ENCODE measurements around the gene DEPDC1B. TPM values are rescaled to one million over a fixed set of nuclear protein-coding genes. Genes with fewer than 3 reads are reported as not detected.

The DEPDC1B gene
- total and polyA plus RNA-seq, 2 experiments from 2014 or later = 9.0 to 27.5 TPM

- no peaks in the 10 kb centered on the region for H3K27me3 ChIP-seq
- no peak overlapping the region for H2AFZ ChIP-seq
- no peak for TF ChIP-seq EZH2phosphoT487 (IDR thresholded peaks at IDR 0.05; ENCODE audit: low read depth, severe bottlenecking, unreplicated experiment)
- no peak for TF ChIP-seq CTCF (IDR thresholded peaks at IDR 0.05; ENCODE audit: poor library complexity)
- no peak for TF ChIP-seq EZH2 (IDR thresholded peaks at IDR 0.05; ENCODE audit: borderline replicate concordance)
- DNase-seq (ENCODE audit: low spot score) = peak; percentile 8
- no peak overlapping the region for H3K27ac ChIP-seq
- WGBS (ENCODE audit: low lambda C conversion rate, missing lambda C conversion rate) = 63% methylated on average over 3 of the region's 3 CpGs
- H3K9me3 ChIP-seq (ENCODE audit: low read depth) = no peaks in the 10 kb centered on the region
- H4K20me1 ChIP-seq (ENCODE audit: insufficient read depth, poor library complexity, severe bottlenecking) = no peaks in the 10 kb centered on the region
- no peak overlapping the region for H3K4me3 ChIP-seq
- H3K79me2 ChIP-seq = no peaks in the 10 kb centered on the region
- H3K4me2 ChIP-seq = no peak overlapping the region
- H3K4me1 ChIP-seq (ENCODE audit: insufficient read depth) = no peaks in the 10 kb centered on the region
- no peaks in the 10 kb centered on the region for H3K36me3 ChIP-seq (replicated peaks; ENCODE audit: insufficient read depth, low read depth)
- H3K9me2 ChIP-seq (replicated peaks; ENCODE audit: insufficient read depth) = no peaks in the 10 kb centered on the region
Observed at GRCh38 chr5:60710362-60710761, 10.4 kb upstream of the DEPDC1B start.

GRCh38 chr5:60705144-60705543, 5.2 kb upstream of the DEPDC1B start:
- no peaks in the 10 kb centered on the region for H3K9me2 ChIP-seq (replicated peaks; ENCODE audit: insufficient read depth)
- no peak overlapping the region for H3K4me3 ChIP-seq
- TF ChIP-seq CTCF (IDR thresholded peaks at IDR 0.05; ENCODE audit: poor library complexity) (no peak), EZH2 (IDR thresholded peaks at IDR 0.05; ENCODE audit: borderline replicate concordance) (no peak), EZH2phosphoT487 (IDR thresholded peaks at IDR 0.05; ENCODE audit: low read depth, severe bottlenecking, unreplicated experiment) (no peak)
- H3K9me3 ChIP-seq (ENCODE audit: low read depth) = no peaks in the 10 kb centered on the region
- H3K27me3 ChIP-seq = no peaks in the 10 kb centered on the region
- DNase-seq (ENCODE audit: low spot score) = no peak
- H3K4me2 ChIP-seq = no peak overlapping the region
- H4K20me1 ChIP-seq (ENCODE audit: insufficient read depth, poor library complexity, severe bottlenecking) = no peaks in the 10 kb centered on the region
- no peaks in the 10 kb centered on the region for H3K79me2 ChIP-seq
- no peak overlapping the region for H2AFZ ChIP-seq
- no peaks in the 10 kb centered on the region for H3K36me3 ChIP-seq (replicated peaks; ENCODE audit: insufficient read depth, low read depth)
- no peaks in the 10 kb centered on the region for H3K4me1 ChIP-seq (ENCODE audit: insufficient read depth)
- no peak overlapping the region for H3K27ac ChIP-seq

GRCh38 chr5:60703944-60704343, 4.0 kb upstream of the DEPDC1B start:
- Histone ChIP-seq H3K9me2 (replicated peaks; ENCODE audit: insufficient read depth) (no peaks in the 10 kb centered on the region), H4K20me1 (ENCODE audit: insufficient read depth, poor library complexity, severe bottlenecking) (no peaks in the 10 kb centered on the region), H3K27ac (no peak overlapping the region), H3K4me3 (no peak overlapping the region), H3K36me3 (replicated peaks; ENCODE audit: insufficient read depth, low read depth) (no peaks in the 10 kb centered on the region), H2AFZ (no peak overlapping the region), H3K9me3 (ENCODE audit: low read depth) (no peaks in the 10 kb centered on the region), H3K79me2 (peaks cover under 1% of the 10 kb centered on the region), H3K4me2 (no peak overlapping the region), H3K4me1 (ENCODE audit: insufficient read depth) (peaks cover under 1% of the 10 kb centered on the region), H3K27me3 (no peaks in the 10 kb centered on the region)
- TF ChIP-seq CTCF (IDR thresholded peaks at IDR 0.05; ENCODE audit: poor library complexity) (no peak), EZH2 (IDR thresholded peaks at IDR 0.05; ENCODE audit: borderline replicate concordance) (no peak), EZH2phosphoT487 (IDR thresholded peaks at IDR 0.05; ENCODE audit: low read depth, severe bottlenecking, unreplicated experiment) (no peak)
- WGBS (ENCODE audit: low lambda C conversion rate, missing lambda C conversion rate) = 86% methylated on average over 2 of the region's 2 CpGs
- no peak for DNase-seq (ENCODE audit: low spot score)

Measured in hepatocyte (in vitro differentiated cells).